HG03439 (cell line): ENCODE results near the gene TMEM181.

Experiments used
- ATAC-seq: cut with Tn5 transposase; IDR thresholded peaks from one replicate; pipeline ENCODE4 v1.9.1; 2021; ENCODE audit warnings: mild to moderate bottlenecking, moderate library complexity; ENCODE audit not compliant: unreplicated experiment

TMEM181 gene

DNA sequence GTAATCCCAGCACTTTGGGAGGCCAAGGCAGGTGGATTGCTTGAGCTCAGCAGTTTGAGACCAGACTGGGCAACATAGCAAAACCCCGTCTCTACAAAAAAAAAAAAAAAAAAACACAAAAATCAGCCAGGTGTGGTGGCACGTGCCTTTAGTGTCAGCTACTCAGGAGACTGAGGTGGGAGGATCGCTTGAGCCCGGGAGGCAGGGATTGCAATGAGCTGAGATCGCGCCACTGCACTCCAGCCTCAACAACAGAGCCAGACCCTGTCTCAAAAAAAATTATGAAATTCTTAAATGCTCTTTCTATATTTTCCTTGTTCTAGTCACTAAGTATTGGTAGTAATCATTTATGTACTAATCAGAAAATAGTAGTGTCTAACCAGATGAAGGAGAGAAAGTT lies 120.6 kb downstream of the TMEM181 start:
- no peak for ATAC-seq

DNA sequence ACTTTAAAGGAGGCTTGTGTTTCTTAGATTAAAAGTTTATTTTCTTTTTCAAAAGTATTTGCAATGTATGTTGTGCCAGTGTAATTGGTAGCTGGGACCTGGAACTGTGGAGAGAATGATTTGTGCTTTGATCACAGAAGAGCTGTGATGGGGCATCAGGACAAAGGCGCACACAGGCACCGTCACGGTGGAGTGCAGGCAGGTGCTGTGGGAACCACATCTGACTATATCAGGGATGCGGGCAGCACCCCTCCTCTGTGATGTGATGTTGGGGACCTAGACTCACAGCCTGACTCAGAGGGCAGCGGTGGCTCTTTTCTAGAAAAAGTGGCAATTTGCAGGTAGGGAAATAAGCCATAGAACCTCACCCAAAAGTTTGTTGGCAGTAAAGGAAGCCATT lies 124.4 kb downstream of the TMEM181 start:
- no peak for ATAC-seq

DNA sequence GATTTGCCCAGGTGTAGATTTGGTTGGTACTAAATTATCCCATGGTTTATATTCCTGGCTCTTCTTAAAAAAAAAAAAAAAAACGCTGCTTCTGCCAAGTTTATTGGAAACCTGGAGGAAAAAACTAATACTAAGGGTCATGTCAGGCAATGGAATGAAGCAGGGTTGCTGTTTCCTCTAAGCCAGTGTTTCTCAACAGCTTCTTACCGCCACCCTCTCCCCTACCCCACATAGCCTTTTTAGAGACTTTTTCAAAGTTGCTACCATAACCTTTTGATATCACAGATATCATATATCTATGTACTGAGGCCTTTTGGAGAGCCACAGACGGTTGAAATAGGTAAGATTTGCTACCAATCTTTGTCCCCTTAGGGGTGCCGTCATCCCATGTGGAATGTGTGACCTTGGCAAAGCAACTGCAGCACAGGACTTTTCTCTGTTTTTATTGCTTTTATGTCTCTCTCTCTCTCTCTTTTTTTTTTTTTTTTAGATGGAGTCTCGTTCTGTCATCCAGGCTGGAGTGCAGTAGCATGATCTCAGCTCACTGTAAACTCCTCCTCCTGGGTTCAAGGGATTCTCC lies 124.9 kb downstream of the TMEM181 start:
- no peak for ATAC-seq
